GM23338 (cell line): ENCODE results near the gene PRPF18. TPM values are rescaled to one million over a fixed set of nuclear protein-coding genes. Genes with fewer than 3 reads are reported as not detected.

Experiments
- ATAC-seq: fragments of 200-7000 bp; cut with Tn5 transposase; 3 replicates; pipeline ENCODE4 v1.9.1; 2020
- DNase-seq: peaks from one replicate; pipeline ENCODE4 v3.0.0-alpha.2; 2015; ENCODE audit warnings: low spot score
- H2AFZ ChIP-seq: fragments of 200-600 bp; sonication (generic); 2 replicates; pipeline ENCODE4 v1.8.0; 2016; ENCODE audit warnings: antibody characterized with exemption, mild to moderate bottlenecking, moderate library complexity
- H3F3A ChIP-seq: fragments of 200-600 bp; sonication (generic); replicated peaks from 2 replicates; pipeline ENCODE4 v1.8.0; 2017; ENCODE audit warnings: antibody characterized with exemption, mixed run types, low read depth
- H3K27ac ChIP-seq: fragments of 200-600 bp; sonication (generic); 2 replicates; pipeline ENCODE4 v1.6.1; 2016; ENCODE audit warnings: low read depth
- H3K27me3 ChIP-seq: fragments of 200-600 bp; sonication (generic); 2 replicates; pipeline ENCODE4 v1.8.0; 2016; ENCODE audit warnings: mild to moderate bottlenecking, mixed run types, moderate library complexity; ENCODE audit not compliant: insufficient read depth
- H3K36me3 ChIP-seq: fragments of 200-600 bp; sonication (generic); 2 replicates; pipeline ENCODE4 v1.8.0; 2016; ENCODE audit warnings: mild to moderate bottlenecking; ENCODE audit not compliant: insufficient read depth
- H3K4me1 ChIP-seq: fragments of 200-600 bp; sonication (generic); 2 replicates; pipeline ENCODE4 v1.8.0; 2016; ENCODE audit warnings: mild to moderate bottlenecking, moderate library complexity; ENCODE audit not compliant: insufficient read depth
- H3K4me2 ChIP-seq: fragments of 200-600 bp; sonication (generic); 2 replicates; pipeline ENCODE4 v1.7.1; 2017; ENCODE audit warnings: mixed run types
- H3K4me3 ChIP-seq: fragments of 200-600 bp; sonication (generic); 2 replicates; pipeline ENCODE4 v1.6.1; 2016; ENCODE audit warnings: mixed run types
- H3K79me2 ChIP-seq: fragments of 200-600 bp; sonication (generic); replicated peaks from 2 replicates; pipeline ENCODE4 v1.8.0; 2017; ENCODE audit warnings: mild to moderate bottlenecking; ENCODE audit not compliant: insufficient read depth
- H3K9me2 ChIP-seq: fragments of 200-600 bp; sonication (generic); 2 replicates; pipeline ENCODE4 v1.8.0; 2017; ENCODE audit not compliant: insufficient read depth
- H4K20me1 ChIP-seq: fragments of 200-600 bp; sonication (generic); replicated peaks from 2 replicates; pipeline ENCODE4 v1.8.0; 2017; ENCODE audit warnings: mild to moderate bottlenecking; ENCODE audit not compliant: insufficient read depth
- H3K27ac Mint-ChIP-seq: 2 replicates; pipeline ENCODE4 v1.8.0; 2020; ENCODE audit warnings: inconsistent platforms, mild to moderate bottlenecking, moderate library complexity, mixed read lengths
- H3K27me3 Mint-ChIP-seq: 3 replicates; pipeline ENCODE4 v1.8.0; 2022; ENCODE audit warnings: low read depth, mild to moderate bottlenecking, moderate library complexity, mixed read lengths, inconsistent platforms; ENCODE audit not compliant: insufficient read depth, poor library complexity
- H3K36me3 Mint-ChIP-seq: 3 replicates; pipeline ENCODE4 v1.8.0; 2021; ENCODE audit warnings: low read depth, mild to moderate bottlenecking, inconsistent platforms, moderate library complexity, mixed read lengths
- H3K4me1 Mint-ChIP-seq: 3 replicates; pipeline ENCODE4 v1.8.0; 2020; ENCODE audit warnings: mild to moderate bottlenecking, inconsistent platforms, mixed read lengths
- H3K4me3 Mint-ChIP-seq: 3 replicates; pipeline ENCODE4 v1.8.0; 2021; ENCODE audit warnings: moderate library complexity, mild to moderate bottlenecking, inconsistent platforms, mixed read lengths
- H3K9me3 Mint-ChIP-seq: 3 replicates; pipeline ENCODE4 v1.8.0; 2020; ENCODE audit warnings: moderate library complexity, mild to moderate bottlenecking, inconsistent platforms, mixed read lengths
- CREB1 ChIP-seq: fragments of 250-450 bp; sonication (Bioruptor Pico); IDR thresholded peaks from 2 replicates; pipeline ENCODE4 v1.5.0; 2020; ENCODE audit warnings: low read depth, mild to moderate bottlenecking, moderate library complexity
- EZH2 ChIP-seq: fragments of 200-600 bp; sonication (generic); IDR thresholded peaks from one replicate; pipeline ENCODE4 v1.8.0; 2017; ENCODE audit warnings: antibody characterized with exemption, mild to moderate bottlenecking, low read depth; ENCODE audit not compliant: unreplicated experiment
- EZH2phosphoT487 ChIP-seq: fragments of 200-600 bp; sonication (generic); IDR thresholded peaks from one replicate; pipeline ENCODE4 v1.8.1; 2018; ENCODE audit warnings: antibody characterized with exemption; ENCODE audit not compliant: unreplicated experiment
- JUNB ChIP-seq: IDR thresholded peaks from one replicate; pipeline ENCODE4 v1.6.1; 2016; ENCODE audit warnings: antibody characterized with exemption; ENCODE audit not compliant: unreplicated experiment
- NANOG ChIP-seq: IDR thresholded peaks from 2 replicates; pipeline ENCODE4 v1.6.1; 2016; ENCODE audit warnings: antibody characterized with exemption, borderline replicate concordance
- POLR2AphosphoS5 ChIP-seq: IDR thresholded peaks from 2 replicates; pipeline ENCODE4 v1.6.1; 2016; ENCODE audit warnings: antibody characterized with exemption, low read depth
- STAT1 ChIP-seq: IDR thresholded peaks from one replicate; pipeline ENCODE4 v1.6.1; 2016; ENCODE audit warnings: antibody characterized with exemption; ENCODE audit not compliant: unreplicated experiment
- ZNF114 ChIP-seq: fragments of 250-450 bp; sonication (Bioruptor Pico); IDR thresholded peaks from 2 replicates; pipeline ENCODE4 v1.5.0; 2020; ENCODE audit warnings: mild to moderate bottlenecking, moderate library complexity
- polyA plus RNA-seq: library from polyadenylated mRNA; unstranded; fragments of >200 nt; fragmentation: Nextera tagmentation; extraction: Ambion mirVana; gene quantifications from 2 replicates; pipeline ENCODE4 v1.2.1, GENCODE V29; 2016
- total RNA-seq: library from RNA; depleted of rRNA; stranded (reverse); fragments of >200 nt; shearing (Covaris generic); gene quantifications from 2 replicates; pipeline ENCODE4 v1.2.3, GENCODE V29; 2014
- TF ChIP-seq, protein P1 (sequence below): IDR thresholded peaks from one replicate; pipeline ENCODE4 v1.6.1; 2018; ENCODE audit warnings: antibody characterized with exemption; ENCODE audit not compliant: unreplicated experiment
- TF ChIP-seq, protein P2 (sequence below): IDR thresholded peaks from 2 replicates; pipeline ENCODE4 v1.6.1; 2016; ENCODE audit warnings: antibody characterized with exemption
- TF ChIP-seq, protein P3 (sequence below), 2 experiments: fragments of 200-600 bp in 1 of 2; sonication (generic) in 1 of 2; conservative IDR thresholded peaks; 2 replicates each; pipeline versions ENCODE4 v1.5.1 to v1.6.1; 2016 to 2017; ENCODE audit warnings: antibody characterized with exemption in 2 of 2, low read depth in 2 of 2, mild to moderate bottlenecking in 2 of 2, moderate library complexity in 1 of 2

Gene PRPF18
- total and polyA plus RNA-seq, 2 experiments from 2014 or later = 15.1 to 17.2 TPM

DNA sequence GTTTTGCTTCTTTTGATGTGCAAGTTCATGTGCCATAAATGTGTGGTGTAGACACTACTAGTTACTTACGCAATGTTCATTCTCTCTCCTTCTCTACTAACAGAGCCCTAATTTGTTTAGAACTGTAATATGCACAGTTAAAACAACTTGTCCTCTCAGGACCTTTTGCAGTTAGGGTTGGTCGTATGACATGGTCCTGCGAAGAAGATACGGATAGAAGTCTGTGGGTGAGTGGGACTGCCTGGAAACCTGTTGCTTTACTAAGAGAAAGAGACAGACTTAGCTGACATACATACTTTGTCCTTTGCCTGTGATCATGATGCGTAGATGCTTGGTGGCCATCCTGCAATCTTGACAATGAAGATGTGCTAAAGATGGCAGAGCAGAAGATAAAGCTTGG, 51.1 kb downstream of the PRPF18 start (continued):
- no peak for TF ChIP-seq CREB1 (CRISPR knock-in tag)
- TF ChIP-seq, protein P1, sequence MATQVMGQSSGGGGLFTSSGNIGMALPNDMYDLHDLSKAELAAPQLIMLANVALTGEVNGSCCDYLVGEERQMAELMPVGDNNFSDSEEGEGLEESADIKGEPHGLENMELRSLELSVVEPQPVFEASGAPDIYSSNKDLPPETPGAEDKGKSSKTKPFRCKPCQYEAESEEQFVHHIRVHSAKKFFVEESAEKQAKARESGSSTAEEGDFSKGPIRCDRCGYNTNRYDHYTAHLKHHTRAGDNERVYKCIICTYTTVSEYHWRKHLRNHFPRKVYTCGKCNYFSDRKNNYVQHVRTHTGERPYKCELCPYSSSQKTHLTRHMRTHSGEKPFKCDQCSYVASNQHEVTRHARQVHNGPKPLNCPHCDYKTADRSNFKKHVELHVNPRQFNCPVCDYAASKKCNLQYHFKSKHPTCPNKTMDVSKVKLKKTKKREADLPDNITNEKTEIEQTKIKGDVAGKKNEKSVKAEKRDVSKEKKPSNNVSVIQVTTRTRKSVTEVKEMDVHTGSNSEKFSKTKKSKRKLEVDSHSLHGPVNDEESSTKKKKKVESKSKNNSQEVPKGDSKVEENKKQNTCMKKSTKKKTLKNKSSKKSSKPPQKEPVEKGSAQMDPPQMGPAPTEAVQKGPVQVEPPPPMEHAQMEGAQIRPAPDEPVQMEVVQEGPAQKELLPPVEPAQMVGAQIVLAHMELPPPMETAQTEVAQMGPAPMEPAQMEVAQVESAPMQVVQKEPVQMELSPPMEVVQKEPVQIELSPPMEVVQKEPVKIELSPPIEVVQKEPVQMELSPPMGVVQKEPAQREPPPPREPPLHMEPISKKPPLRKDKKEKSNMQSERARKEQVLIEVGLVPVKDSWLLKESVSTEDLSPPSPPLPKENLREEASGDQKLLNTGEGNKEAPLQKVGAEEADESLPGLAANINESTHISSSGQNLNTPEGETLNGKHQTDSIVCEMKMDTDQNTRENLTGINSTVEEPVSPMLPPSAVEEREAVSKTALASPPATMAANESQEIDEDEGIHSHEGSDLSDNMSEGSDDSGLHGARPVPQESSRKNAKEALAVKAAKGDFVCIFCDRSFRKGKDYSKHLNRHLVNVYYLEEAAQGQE = no peak

DNA sequence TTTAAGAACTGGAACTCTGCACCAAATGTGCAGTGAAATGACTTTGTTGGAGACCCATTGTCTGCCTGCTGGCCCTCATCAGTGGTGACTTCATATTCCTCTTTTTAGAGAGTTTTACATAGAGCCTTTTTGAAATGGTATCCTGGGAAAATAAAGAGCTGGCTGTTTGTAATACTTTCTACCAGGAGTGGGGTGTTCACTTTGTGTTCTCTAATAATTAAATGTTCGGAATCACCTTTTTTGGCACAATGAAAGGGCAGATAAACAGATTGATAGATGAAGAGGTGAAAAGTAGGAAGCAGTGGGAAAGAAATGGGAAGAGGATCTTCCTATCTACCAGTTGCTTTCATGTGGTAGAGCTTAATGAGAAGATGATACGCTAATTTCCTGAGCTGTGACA, 55.5 kb downstream of the PRPF18 start:
- peak; percentile 8 for DNase-seq
- Histone ChIP-seq H3K36me3 (peaks cover 15% of the 10 kb centered on the region), H3K4me1 (no peaks in the 10 kb centered on the region), H3K27ac (no peak overlapping the region), H3F3A (no peaks in the 10 kb centered on the region), H4K20me1 (no peaks in the 10 kb centered on the region), H3K27me3 (no peaks in the 10 kb centered on the region), H3K79me2 (no peaks in the 10 kb centered on the region), H3K9me2 (no peaks in the 10 kb centered on the region), H3K4me2 (no peak overlapping the region), H2AFZ (no peak overlapping the region), H3K4me3 (no peak overlapping the region)
- Mint-ChIP-seq H3K9me3 (peaks cover 26% of the 10 kb centered on the region), H3K4me1 (no peaks in the 10 kb centered on the region; the same call in 2 of the 3 replicates), H3K36me3 (peaks cover 64% of the 10 kb centered on the region), H3K27ac (no peak overlapping the region), H3K27me3 (peaks cover 6% of the 10 kb centered on the region), H3K4me3 (no peak overlapping the region; the same call in 2 of the 3 replicates)
- no peak for ATAC-seq
- TF ChIP-seq JUNB (no peak), ZNF114 (CRISPR knock-in tag) (no peak), STAT1 (no peak), CREB1 (CRISPR knock-in tag) (no peak), EZH2phosphoT487 (no peak), POLR2AphosphoS5 (no peak), EZH2 (no peak), NANOG (no peak)
- TF ChIP-seq, protein P1 = no peak
- TF ChIP-seq, protein P2, sequence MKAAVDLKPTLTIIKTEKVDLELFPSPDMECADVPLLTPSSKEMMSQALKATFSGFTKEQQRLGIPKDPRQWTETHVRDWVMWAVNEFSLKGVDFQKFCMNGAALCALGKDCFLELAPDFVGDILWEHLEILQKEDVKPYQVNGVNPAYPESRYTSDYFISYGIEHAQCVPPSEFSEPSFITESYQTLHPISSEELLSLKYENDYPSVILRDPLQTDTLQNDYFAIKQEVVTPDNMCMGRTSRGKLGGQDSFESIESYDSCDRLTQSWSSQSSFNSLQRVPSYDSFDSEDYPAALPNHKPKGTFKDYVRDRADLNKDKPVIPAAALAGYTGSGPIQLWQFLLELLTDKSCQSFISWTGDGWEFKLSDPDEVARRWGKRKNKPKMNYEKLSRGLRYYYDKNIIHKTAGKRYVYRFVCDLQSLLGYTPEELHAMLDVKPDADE = no peak
- TF ChIP-seq, protein P3, sequence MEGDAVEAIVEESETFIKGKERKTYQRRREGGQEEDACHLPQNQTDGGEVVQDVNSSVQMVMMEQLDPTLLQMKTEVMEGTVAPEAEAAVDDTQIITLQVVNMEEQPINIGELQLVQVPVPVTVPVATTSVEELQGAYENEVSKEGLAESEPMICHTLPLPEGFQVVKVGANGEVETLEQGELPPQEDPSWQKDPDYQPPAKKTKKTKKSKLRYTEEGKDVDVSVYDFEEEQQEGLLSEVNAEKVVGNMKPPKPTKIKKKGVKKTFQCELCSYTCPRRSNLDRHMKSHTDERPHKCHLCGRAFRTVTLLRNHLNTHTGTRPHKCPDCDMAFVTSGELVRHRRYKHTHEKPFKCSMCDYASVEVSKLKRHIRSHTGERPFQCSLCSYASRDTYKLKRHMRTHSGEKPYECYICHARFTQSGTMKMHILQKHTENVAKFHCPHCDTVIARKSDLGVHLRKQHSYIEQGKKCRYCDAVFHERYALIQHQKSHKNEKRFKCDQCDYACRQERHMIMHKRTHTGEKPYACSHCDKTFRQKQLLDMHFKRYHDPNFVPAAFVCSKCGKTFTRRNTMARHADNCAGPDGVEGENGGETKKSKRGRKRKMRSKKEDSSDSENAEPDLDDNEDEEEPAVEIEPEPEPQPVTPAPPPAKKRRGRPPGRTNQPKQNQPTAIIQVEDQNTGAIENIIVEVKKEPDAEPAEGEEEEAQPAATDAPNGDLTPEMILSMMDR (conservative IDR thresholded peaks at IDR 0.05; ENCODE audit: low read depth in 2 of 2) = no peak
